Measurements from ENCODE around the gene NFAM1.

Gene NFAM1

GRCh38 chr22:42346722-42347121, 85.5 kb downstream of the NFAM1 start:
- no peaks in the 10 kb centered on the region for H3K4me1 ChIP-seq (ENCODE audit: control insufficient read depth in 1 of 2, insufficient read depth in 2 of 2, low read length in 2 of 2)
- no peaks in the 10 kb centered on the region for H3K9me3 ChIP-seq (ENCODE audit: control insufficient read depth in 1 of 2, low read length in 2 of 2)
- no peak overlapping the region for H3K4me3 ChIP-seq (ENCODE audit: low read depth in 1 of 2, low read length in 2 of 2)
- no peaks in the 10 kb centered on the region for H3K36me3 ChIP-seq (ENCODE audit: control insufficient read depth in 1 of 2, insufficient read depth in 2 of 2, low read length in 2 of 2)
- H3K27ac ChIP-seq (ENCODE audit: low read depth, low read length) = no peak overlapping the region
- peaks cover 0 to 7% of the 10 kb centered on the region in 2 donors for H3K27me3 ChIP-seq (ENCODE audit: control insufficient read depth in 1 of 2, insufficient read depth in 2 of 2, low read length in 2 of 2)
- H3K9ac ChIP-seq (ENCODE audit: low read depth in 1 of 2, low read length in 2 of 2) = no peak overlapping the region

- Histone ChIP-seq H3K27ac (ENCODE audit: low read depth, low read length) (no peak overlapping the region), H3K27me3 (ENCODE audit: control insufficient read depth in 1 of 2, insufficient read depth in 2 of 2, low read length in 2 of 2) (peaks cover 0 to 10% of the 10 kb centered on the region in 2 donors), H3K9me3 (ENCODE audit: control insufficient read depth in 1 of 2, low read length in 2 of 2) (no peaks in the 10 kb centered on the region), H3K36me3 (ENCODE audit: control insufficient read depth in 1 of 2, insufficient read depth in 2 of 2, low read length in 2 of 2) (no peaks in the 10 kb centered on the region), H3K4me1 (ENCODE audit: control insufficient read depth in 1 of 2, insufficient read depth in 2 of 2, low read length in 2 of 2) (no peaks in the 10 kb centered on the region), H3K9ac (ENCODE audit: low read depth in 1 of 2, low read length in 2 of 2) (no peak overlapping the region), H3K4me3 (ENCODE audit: low read depth in 1 of 2, low read length in 2 of 2) (no peak overlapping the region)
These were observed 86.7 kb downstream of the NFAM1 start for GRCh38 chr22:42345458-42345857.

DNA sequence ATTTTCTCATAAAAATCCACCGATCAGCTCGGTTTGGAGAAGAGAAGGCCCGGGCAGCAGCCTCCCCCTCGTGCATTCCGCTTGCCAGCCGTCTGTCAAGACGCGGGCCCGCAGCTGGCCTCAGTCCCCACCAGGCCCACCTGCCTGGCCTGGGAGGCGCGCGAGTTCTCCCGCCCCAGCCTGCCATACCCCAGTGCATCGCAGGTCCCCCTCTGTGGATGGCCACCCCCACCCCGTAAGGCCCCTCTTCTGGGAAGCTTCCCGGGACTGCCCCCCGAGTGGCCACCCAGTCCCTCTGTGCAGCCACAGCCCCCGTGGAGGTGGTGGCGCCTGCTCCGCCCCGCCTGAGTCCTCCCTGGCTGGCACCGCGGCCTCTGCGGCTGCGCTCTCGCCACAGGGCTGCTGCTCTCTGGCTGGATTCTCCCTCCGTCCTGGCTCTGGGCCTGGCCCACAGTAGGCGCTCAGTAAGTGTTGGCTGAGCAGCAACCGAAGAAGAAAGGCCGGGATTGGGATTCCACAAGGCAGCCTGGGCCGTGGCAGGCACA, 87.8 kb downstream of the NFAM1 start:
- Histone ChIP-seq H3K9ac (ENCODE audit: low read depth in 1 of 2, low read length in 2 of 2) (no peak overlapping the region), H3K27ac (ENCODE audit: low read depth, low read length) (no peak overlapping the region), H3K9me3 (ENCODE audit: control insufficient read depth in 1 of 2, low read length in 2 of 2) (no peaks in the 10 kb centered on the region), H3K4me1 (ENCODE audit: control insufficient read depth in 1 of 2, insufficient read depth in 2 of 2, low read length in 2 of 2) (no peaks in the 10 kb centered on the region), H3K27me3 (ENCODE audit: control insufficient read depth in 1 of 2, insufficient read depth in 2 of 2, low read length in 2 of 2) (peaks cover 0 to 10% of the 10 kb centered on the region in 2 donors), H3K36me3 (ENCODE audit: control insufficient read depth in 1 of 2, insufficient read depth in 2 of 2, low read length in 2 of 2) (no peaks in the 10 kb centered on the region), H3K4me3 (ENCODE audit: low read depth in 1 of 2, low read length in 2 of 2) (no peak overlapping the region)

DNA sequence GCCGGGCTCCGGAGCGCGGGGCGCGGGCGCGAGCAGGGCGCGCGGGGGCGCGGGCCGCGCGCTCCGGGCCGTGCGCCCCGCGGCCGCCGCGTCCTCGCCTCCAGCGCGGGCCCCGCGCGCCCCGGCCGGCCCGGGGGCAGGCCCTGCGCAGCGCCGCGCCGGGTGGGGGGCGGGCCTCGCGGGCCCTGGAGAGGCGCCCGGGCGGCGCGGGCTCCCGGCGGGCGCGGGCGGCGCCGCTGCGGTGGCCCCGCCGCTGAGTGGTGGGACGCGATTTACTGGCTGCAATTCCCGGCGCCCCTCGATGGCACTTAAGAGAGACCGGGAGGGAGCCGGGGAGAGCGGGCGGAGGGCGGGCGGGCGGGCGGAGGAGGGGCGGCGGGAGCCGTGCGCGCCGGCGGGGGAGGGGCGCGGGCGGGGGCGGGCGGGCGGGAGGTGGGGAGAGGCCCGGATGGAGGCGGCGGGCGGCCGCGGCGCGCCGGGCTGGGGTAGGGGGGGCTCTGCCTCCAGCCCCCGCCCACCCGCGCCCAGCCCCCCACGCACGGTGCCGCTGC, 88.6 kb downstream of the NFAM1 start:
- Histone ChIP-seq H3K36me3 (ENCODE audit: control insufficient read depth in 1 of 2, insufficient read depth in 2 of 2, low read length in 2 of 2) (no peaks in the 10 kb centered on the region), H3K9ac (ENCODE audit: low read depth in 1 of 2, low read length in 2 of 2) (no peak overlapping the region), H3K4me1 (ENCODE audit: control insufficient read depth in 1 of 2, insufficient read depth in 2 of 2, low read length in 2 of 2) (peaks cover 4 to 5% of the 10 kb centered on the region in 2 donors), H3K27me3 (ENCODE audit: control insufficient read depth in 1 of 2, insufficient read depth in 2 of 2, low read length in 2 of 2) (peaks cover 0 to 10% of the 10 kb centered on the region in 2 donors), H3K9me3 (ENCODE audit: control insufficient read depth in 1 of 2, low read length in 2 of 2) (no peaks in the 10 kb centered on the region), H3K27ac (ENCODE audit: low read depth, low read length) (no peak overlapping the region), H3K4me3 (ENCODE audit: low read depth in 1 of 2, low read length in 2 of 2) (no peak overlapping the region)

GRCh38 chr22:42343121-42343454, 89.1 kb downstream of the NFAM1 start:
- Histone ChIP-seq H3K4me3 (ENCODE audit: low read depth in 1 of 2, low read length in 2 of 2) (no peak overlapping the region), H3K9ac (ENCODE audit: low read depth in 1 of 2, low read length in 2 of 2) (no peak overlapping the region), H3K27ac (ENCODE audit: low read depth, low read length) (no peak overlapping the region)

DNA sequence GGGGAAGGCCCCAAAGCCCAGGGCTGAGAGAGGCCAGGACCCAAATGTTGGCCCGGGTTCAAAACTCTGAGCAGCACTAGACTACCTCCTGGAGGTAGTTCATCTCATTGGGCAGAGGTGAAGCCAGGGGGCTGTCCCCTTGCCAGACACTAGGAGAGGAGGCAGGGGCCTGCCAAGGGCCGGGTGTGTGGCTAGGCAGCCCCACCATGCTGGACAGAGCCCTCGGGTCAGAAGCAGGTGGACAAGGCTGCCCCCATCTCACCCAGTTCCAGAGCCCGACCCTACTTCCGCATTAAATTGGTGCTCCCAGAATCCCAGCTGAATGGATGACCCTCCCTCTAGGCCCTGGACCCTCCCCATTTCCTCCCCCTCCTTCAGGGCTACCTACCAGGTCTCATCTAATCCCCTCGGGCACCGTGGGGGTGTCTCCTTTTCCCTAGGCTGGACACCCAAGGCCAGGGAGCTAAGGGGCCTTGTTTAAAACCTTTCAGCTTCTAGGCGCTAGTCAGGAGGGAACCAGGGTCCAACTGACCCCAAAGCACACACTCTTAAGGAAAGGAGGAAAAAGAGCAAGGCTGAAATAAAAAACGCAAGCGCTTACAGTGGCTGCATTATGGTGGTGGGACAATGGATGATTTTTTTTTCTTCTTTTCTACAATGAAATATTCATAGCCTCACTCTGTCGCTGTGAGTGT, 89.6 kb downstream of the NFAM1 start:
- Histone ChIP-seq H3K9ac (ENCODE audit: low read depth in 1 of 2, low read length in 2 of 2) (no peak overlapping the region), H3K4me3 (ENCODE audit: low read depth in 1 of 2, low read length in 2 of 2) (no peak overlapping the region), H3K36me3 (ENCODE audit: control insufficient read depth in 1 of 2, insufficient read depth in 2 of 2, low read length in 2 of 2) (no peaks in the 10 kb centered on the region), H3K27me3 (ENCODE audit: control insufficient read depth in 1 of 2, insufficient read depth in 2 of 2, low read length in 2 of 2) (peaks cover 0 to 10% of the 10 kb centered on the region in 2 donors), H3K4me1 (ENCODE audit: control insufficient read depth in 1 of 2, insufficient read depth in 2 of 2, low read length in 2 of 2) (peaks cover 5 to 9% of the 10 kb centered on the region in 2 donors), H3K27ac (ENCODE audit: low read depth, low read length) (no peak overlapping the region), H3K9me3 (ENCODE audit: control insufficient read depth in 1 of 2, low read length in 2 of 2) (no peaks in the 10 kb centered on the region)

More at GRCh38 chr22:42343121-42343454, 89.1 kb downstream of the NFAM1 start:
- Histone ChIP-seq H3K36me3 (ENCODE audit: control insufficient read depth in 1 of 2, insufficient read depth in 2 of 2, low read length in 2 of 2) (no peaks in the 10 kb centered on the region), H3K9me3 (ENCODE audit: control insufficient read depth in 1 of 2, low read length in 2 of 2) (no peaks in the 10 kb centered on the region), H3K27me3 (ENCODE audit: control insufficient read depth in 1 of 2, insufficient read depth in 2 of 2, low read length in 2 of 2) (peaks cover 0 to 10% of the 10 kb centered on the region in 2 donors), H3K4me1 (ENCODE audit: control insufficient read depth in 1 of 2, insufficient read depth in 2 of 2, low read length in 2 of 2) (peaks cover 5 to 9% of the 10 kb centered on the region in 2 donors)

DNA sequence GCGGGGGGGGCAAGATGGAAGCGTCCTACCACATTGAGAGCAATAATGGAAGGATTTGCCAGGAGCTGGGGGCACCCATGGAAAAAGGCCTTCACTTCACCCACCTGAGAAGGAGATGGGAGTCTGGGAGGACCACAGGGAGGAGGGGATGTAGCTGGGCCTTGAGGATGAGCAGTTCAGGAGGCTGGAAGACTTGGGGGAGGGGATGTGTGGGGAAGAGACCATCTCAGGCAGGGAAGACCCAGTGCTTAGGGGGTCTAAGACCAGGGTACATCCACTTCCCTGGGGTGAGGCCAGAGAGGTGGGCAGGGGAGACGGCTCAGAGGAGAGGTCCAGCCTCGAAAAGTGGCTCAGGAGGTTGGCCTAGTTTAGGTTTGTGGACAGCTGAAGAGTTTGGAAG, 90.4 kb downstream of the NFAM1 start:
- Histone ChIP-seq H3K9me3 (ENCODE audit: control insufficient read depth in 1 of 2, low read length in 2 of 2) (no peaks in the 10 kb centered on the region), H3K9ac (ENCODE audit: low read depth in 1 of 2, low read length in 2 of 2) (no peak overlapping the region), H3K4me1 (ENCODE audit: control insufficient read depth in 1 of 2, insufficient read depth in 2 of 2, low read length in 2 of 2) (peaks cover 5 to 9% of the 10 kb centered on the region in 2 donors), H3K4me3 (ENCODE audit: low read depth in 1 of 2, low read length in 2 of 2) (no peak overlapping the region), H3K36me3 (ENCODE audit: control insufficient read depth in 1 of 2, insufficient read depth in 2 of 2, low read length in 2 of 2) (no peaks in the 10 kb centered on the region), H3K27ac (ENCODE audit: low read depth, low read length) (no peak overlapping the region), H3K27me3 (ENCODE audit: control insufficient read depth in 1 of 2, insufficient read depth in 2 of 2, low read length in 2 of 2) (peaks cover 0 to 10% of the 10 kb centered on the region in 2 donors)

DNA sequence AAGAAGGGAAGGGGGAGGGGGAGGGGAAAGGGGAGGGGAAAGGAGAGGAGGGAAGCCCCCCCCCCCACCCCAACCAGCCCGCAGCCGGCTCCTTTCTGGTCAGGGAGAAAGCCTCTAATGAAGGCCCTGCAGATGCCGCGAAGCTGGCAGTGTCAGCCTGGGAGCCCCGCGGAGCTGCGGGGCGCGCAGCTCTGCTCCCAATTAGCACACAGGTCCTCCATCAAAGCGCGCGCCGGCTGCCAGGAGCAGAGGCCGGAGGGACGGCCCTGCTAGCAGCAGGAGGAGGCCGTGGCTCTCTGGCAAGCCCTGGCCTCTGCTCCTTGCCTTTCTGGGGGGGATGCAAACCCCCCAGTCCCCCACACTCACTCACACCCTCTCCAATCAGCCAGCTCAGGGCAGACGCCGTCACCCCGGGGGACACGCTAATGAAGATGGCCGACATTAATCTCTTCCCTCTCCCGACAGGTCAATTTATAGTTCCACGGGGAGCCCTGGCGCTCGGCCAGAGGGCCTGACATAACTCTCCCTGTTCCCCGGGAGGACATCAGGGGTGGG, 91.3 kb downstream of the NFAM1 start:
- no peaks in the 10 kb centered on the region for H3K9me3 ChIP-seq (ENCODE audit: control insufficient read depth in 1 of 2, low read length in 2 of 2)
- no peaks in the 10 kb centered on the region for H3K36me3 ChIP-seq (ENCODE audit: control insufficient read depth in 1 of 2, insufficient read depth in 2 of 2, low read length in 2 of 2)
- no peak overlapping the region for H3K9ac ChIP-seq (ENCODE audit: low read depth in 1 of 2, low read length in 2 of 2)
- no peak overlapping the region for H3K27ac ChIP-seq (ENCODE audit: low read depth, low read length)
- H3K27me3 ChIP-seq (ENCODE audit: control insufficient read depth in 1 of 2, insufficient read depth in 2 of 2, low read length in 2 of 2) = peaks cover 0 to 10% of the 10 kb centered on the region in 2 donors
- peaks cover 5 to 9% of the 10 kb centered on the region in 2 donors for H3K4me1 ChIP-seq (ENCODE audit: control insufficient read depth in 1 of 2, insufficient read depth in 2 of 2, low read length in 2 of 2)
- no peak overlapping the region for H3K4me3 ChIP-seq (ENCODE audit: low read depth in 1 of 2, low read length in 2 of 2)

GRCh38 chr22:42340150-42340549, 92.1 kb downstream of the NFAM1 start:
- Histone ChIP-seq H3K9ac (ENCODE audit: low read depth in 1 of 2, low read length in 2 of 2) (no peak overlapping the region), H3K36me3 (ENCODE audit: control insufficient read depth in 1 of 2, insufficient read depth in 2 of 2, low read length in 2 of 2) (no peaks in the 10 kb centered on the region), H3K27me3 (ENCODE audit: control insufficient read depth in 1 of 2, insufficient read depth in 2 of 2, low read length in 2 of 2) (peaks cover 0 to 10% of the 10 kb centered on the region in 2 donors), H3K9me3 (ENCODE audit: control insufficient read depth in 1 of 2, low read length in 2 of 2) (no peaks in the 10 kb centered on the region), H3K27ac (ENCODE audit: low read depth, low read length) (no peak overlapping the region), H3K4me3 (ENCODE audit: low read depth in 1 of 2, low read length in 2 of 2) (no peak overlapping the region), H3K4me1 (ENCODE audit: control insufficient read depth in 1 of 2, insufficient read depth in 2 of 2, low read length in 2 of 2) (peaks cover 5 to 9% of the 10 kb centered on the region in 2 donors)

- Histone ChIP-seq H3K36me3 (ENCODE audit: control insufficient read depth in 1 of 2, insufficient read depth in 2 of 2, low read length in 2 of 2) (no peaks in the 10 kb centered on the region), H3K27me3 (ENCODE audit: control insufficient read depth in 1 of 2, insufficient read depth in 2 of 2, low read length in 2 of 2) (peaks cover 0 to 10% of the 10 kb centered on the region in 2 donors), H3K4me1 (ENCODE audit: control insufficient read depth in 1 of 2, insufficient read depth in 2 of 2, low read length in 2 of 2) (peaks cover 5 to 9% of the 10 kb centered on the region in 2 donors), H3K27ac (ENCODE audit: low read depth, low read length) (no peak overlapping the region), H3K9ac (ENCODE audit: low read depth in 1 of 2, low read length in 2 of 2) (no peak overlapping the region), H3K4me3 (ENCODE audit: low read depth in 1 of 2, low read length in 2 of 2) (no peak overlapping the region), H3K9me3 (ENCODE audit: control insufficient read depth in 1 of 2, low read length in 2 of 2) (no peaks in the 10 kb centered on the region)
These were observed 93.7 kb downstream of the NFAM1 start for GRCh38 chr22:42338479-42338878.
